NB4 (cell line): Measurements from ENCODE around the gene MFAP1.

Experiments used
- CTCF ChIP-seq: IDR thresholded peaks from one replicate; pipeline ENCODE4 v1.5.1; 2012; ENCODE audit warnings: low read depth, low read length
- MYC ChIP-seq: IDR thresholded peaks from 2 replicates; pipeline ENCODE4 v1.6.1; 2011; ENCODE audit warnings: low read depth, low read length
- POLR2A ChIP-seq: IDR thresholded peaks from 2 replicates; pipeline ENCODE4 v1.6.1; 2011; ENCODE audit warnings: mild to moderate bottlenecking; ENCODE audit not compliant: insufficient read length; ENCODE audit errors: extremely low read depth

- TF ChIP-seq MYC (peak; percentile 98), POLR2A (peak; percentile 96), CTCF (no peak)
These were observed 32.3 kb downstream of the MFAP1 start, which contains the start of gene SERF2 for GRCh38 chr15:43791993-43792760.
